Fibroblast of mammary gland (primary cell): ENCODE results near the gene DZIP1.
A peak's percentile ranks its signal among the peaks of the same experiment; 100 is the strongest.
"Not testable (repeated sequence)": the region's sequence is repeated elsewhere in the genome, so short reads cannot be mapped to it uniquely, and the experiment has no call there.

ENCODE experiments used
- DNase-seq: peaks from one replicate; pipeline ENCODE4 v3.0.0-alpha.2; 2010; ENCODE audit warnings: low read depth
- H3K4me3 ChIP-seq: 2 replicates; pipeline ENCODE4 v1.5.1; 2011; ENCODE audit warnings: low read depth, mild to moderate bottlenecking, low read length, moderate library complexity; ENCODE audit not compliant: control insufficient read depth
- TF ChIP-seq, protein P1 (sequence below): conservative IDR thresholded peaks from 2 replicates; pipeline ENCODE4 v1.5.1; 2011; ENCODE audit warnings: low read depth, low read length, inconsistent platforms; ENCODE audit not compliant: control insufficient read depth, insufficient read depth

Gene DZIP1

GRCh38 chr13:95676762-95677563 is 32.5 kb upstream of the DZIP1 start, which contains the start of gene DNAJC3:
Gene DNAJC3, plus strand, starts transcription at chr13:95677139. Its CDS starts 117 bp downstream, at chr13:95677256.
- TF ChIP-seq, protein P1, sequence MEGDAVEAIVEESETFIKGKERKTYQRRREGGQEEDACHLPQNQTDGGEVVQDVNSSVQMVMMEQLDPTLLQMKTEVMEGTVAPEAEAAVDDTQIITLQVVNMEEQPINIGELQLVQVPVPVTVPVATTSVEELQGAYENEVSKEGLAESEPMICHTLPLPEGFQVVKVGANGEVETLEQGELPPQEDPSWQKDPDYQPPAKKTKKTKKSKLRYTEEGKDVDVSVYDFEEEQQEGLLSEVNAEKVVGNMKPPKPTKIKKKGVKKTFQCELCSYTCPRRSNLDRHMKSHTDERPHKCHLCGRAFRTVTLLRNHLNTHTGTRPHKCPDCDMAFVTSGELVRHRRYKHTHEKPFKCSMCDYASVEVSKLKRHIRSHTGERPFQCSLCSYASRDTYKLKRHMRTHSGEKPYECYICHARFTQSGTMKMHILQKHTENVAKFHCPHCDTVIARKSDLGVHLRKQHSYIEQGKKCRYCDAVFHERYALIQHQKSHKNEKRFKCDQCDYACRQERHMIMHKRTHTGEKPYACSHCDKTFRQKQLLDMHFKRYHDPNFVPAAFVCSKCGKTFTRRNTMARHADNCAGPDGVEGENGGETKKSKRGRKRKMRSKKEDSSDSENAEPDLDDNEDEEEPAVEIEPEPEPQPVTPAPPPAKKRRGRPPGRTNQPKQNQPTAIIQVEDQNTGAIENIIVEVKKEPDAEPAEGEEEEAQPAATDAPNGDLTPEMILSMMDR = no peak
- H3K4me3 ChIP-seq = peak within 1 kb of the TSS; percentile 83
- DNase-seq = peak; percentile 95

DNA sequence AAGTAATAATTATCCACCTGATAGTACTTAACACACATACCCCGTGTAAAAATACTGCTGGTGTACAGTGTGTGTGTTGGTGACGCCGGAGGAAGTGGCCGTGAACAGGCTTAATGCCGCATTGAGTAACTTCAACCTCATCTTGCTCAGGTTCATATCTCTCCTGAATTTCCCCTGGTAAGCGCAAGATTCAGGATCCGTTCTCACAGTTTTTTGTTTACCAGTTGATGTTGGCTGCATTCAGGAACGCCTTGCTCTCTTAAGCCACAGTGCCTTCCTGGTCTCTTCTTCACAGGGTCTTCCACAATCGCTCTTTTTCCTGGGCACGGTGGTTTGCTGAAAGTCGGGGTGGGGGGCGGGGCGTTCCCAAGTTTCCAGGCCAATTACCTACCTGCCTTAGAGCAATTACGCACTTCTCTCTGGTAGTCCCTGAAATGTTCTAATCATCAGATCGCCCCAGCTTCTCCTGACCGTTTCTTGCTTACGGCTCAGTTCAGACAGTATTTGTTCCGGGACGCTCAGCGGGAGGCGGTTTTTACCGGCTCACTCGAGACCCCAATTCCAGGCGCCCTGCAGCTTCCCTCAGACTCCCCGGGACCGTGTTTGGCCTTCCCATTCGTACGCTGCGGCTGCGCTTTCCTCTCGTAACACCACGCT is 31.7 kb upstream of the DZIP1 start:
- DNase-seq = peak; percentile 31
- peak overlapping the region; percentile 83 for H3K4me3 ChIP-seq
- TF ChIP-seq, protein P1 = no peak

DNA sequence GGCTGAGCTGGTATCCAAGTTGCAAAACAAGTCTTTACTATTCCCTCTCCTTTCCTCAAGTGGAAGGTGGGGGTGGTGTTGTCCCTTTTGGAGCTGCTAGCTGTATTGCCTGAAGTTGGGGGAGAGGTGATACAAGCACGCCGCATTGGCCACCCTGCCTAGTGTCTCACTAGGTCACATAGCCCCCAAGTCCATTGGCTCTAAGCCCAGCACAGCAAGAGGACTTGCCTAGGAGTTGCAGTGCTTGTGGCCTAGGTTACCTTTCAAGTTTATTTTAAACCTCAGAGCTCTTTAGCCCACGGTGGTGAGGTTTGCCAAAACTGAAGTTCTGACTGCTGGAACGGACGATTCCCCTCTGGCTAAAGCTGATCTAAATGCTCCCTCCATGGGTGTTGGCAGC is 27.1 kb upstream of the DZIP1 start:
- TF ChIP-seq, protein P1 = no peak
- DNase-seq = no peak
- H3K4me3 ChIP-seq = no peak overlapping the region

DNA sequence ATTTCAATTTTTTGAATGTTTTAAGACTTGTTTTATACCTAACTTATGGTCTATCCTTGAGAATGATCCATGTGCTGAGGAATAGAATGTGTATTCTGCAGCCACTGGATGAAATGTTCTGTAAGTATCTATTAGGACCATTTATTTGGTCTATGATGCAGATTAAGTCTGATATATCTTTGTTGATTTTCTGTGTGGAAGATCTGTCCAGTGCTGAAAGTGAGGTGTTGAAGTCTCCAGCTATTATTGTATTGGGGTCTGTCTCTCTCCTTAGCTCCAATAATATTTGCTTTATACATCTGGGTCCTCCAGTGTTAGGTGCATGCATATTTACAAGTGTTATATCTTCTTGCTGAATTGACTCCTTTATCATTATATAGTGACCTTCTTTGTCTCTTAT is 22.7 kb upstream of the DZIP1 start:
- DNase-seq, H3K4me3 ChIP-seq: not testable (repeated sequence)

DNA sequence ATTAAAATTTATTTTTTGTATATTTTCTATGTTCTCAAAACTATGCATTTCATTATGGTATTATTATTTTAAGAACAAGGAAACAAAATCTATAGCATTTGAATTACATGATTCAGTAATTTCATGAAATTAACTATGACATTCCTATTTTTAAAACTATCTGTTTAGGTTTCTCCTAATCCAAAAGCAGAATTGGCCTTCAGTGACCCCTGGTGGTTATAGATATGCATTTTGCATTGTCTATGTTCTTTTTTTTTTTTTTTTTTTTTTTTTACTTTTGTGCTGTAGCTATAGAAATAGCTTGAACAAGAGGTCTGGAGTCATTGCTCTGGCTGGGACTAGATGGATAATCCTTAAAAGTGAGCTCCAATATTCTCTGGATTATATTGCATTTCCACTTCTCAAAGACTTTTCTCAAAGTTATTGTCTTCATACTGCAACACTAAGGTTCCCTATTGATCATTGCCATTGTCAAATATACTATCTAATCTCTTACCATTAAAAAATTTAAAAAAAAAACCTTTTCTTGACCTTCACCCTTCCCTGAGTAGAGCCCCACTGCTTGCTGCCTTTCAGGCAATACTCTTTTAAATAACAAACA is 16.6 kb upstream of the DZIP1 start:
- peak; percentile 64 for DNase-seq
- no peak overlapping the region for H3K4me3 ChIP-seq
- TF ChIP-seq, protein P1 = peak; percentile 72

- TF ChIP-seq, protein P1 = no peak
- H3K4me3 ChIP-seq = no peak overlapping the region
- no peak for DNase-seq
Observed at GRCh38 chr13:95659500-95659899, 15.0 kb upstream of the DZIP1 start.
